Stomach (tissue), 4 donors: Measurements from ENCODE around the gene ZNF81.

Experiments
- CTCF ChIP-seq, 7 experiments: fragments of 450-650 bp in 4 of 7; fragments of 200-600 bp in 3 of 7; sonication (generic) in 3 of 7; IDR thresholded peaks; one replicate each; pipeline ENCODE4 v1.5.1; 2016 to 2019; ENCODE audit warnings: antibody characterized with exemption in 7 of 7, control low read depth in 2 of 7, mild to moderate bottlenecking in 1 of 7
- POLR2A ChIP-seq, 4 donors: fragments of 450-650 bp; IDR thresholded peaks; one replicate each; pipeline ENCODE4 v1.6.1; 2016; ENCODE audit warnings: antibody characterized with exemption in 4 of 4, control low read depth in 2 of 4, mild to moderate bottlenecking in 1 of 4, moderate library complexity in 1 of 4
- POLR2AphosphoS5 ChIP-seq, 3 donors: sonication (generic); formaldehyde crosslinking; IDR thresholded peaks; one replicate each; pipeline ENCODE4 v1.6.1; 2016; ENCODE audit warnings: antibody characterized with exemption in 3 of 3

- TF ChIP-seq CTCF (IDR thresholded peaks at IDR 0.05) (no peak), POLR2A (IDR thresholded peaks at IDR 0.05) (no peak), POLR2AphosphoS5 (IDR thresholded peaks at IDR 0.05) (no peak)
These were observed 97.2 kb downstream of the ZNF81 start for GRCh38 chrX:47933946-47934345.
